GM21619 (cell line): ENCODE measurements around the gene KANSL1L.
"Not testable (repeated sequence)": the region's sequence is repeated elsewhere in the genome, so short reads cannot be mapped to it uniquely, and the experiment has no call there.

Experiments
- ATAC-seq: cut with Tn5 transposase; IDR thresholded peaks from one replicate; pipeline ENCODE4 v1.9.1; 2021; ENCODE audit not compliant: unreplicated experiment

The KANSL1L gene, protein sequence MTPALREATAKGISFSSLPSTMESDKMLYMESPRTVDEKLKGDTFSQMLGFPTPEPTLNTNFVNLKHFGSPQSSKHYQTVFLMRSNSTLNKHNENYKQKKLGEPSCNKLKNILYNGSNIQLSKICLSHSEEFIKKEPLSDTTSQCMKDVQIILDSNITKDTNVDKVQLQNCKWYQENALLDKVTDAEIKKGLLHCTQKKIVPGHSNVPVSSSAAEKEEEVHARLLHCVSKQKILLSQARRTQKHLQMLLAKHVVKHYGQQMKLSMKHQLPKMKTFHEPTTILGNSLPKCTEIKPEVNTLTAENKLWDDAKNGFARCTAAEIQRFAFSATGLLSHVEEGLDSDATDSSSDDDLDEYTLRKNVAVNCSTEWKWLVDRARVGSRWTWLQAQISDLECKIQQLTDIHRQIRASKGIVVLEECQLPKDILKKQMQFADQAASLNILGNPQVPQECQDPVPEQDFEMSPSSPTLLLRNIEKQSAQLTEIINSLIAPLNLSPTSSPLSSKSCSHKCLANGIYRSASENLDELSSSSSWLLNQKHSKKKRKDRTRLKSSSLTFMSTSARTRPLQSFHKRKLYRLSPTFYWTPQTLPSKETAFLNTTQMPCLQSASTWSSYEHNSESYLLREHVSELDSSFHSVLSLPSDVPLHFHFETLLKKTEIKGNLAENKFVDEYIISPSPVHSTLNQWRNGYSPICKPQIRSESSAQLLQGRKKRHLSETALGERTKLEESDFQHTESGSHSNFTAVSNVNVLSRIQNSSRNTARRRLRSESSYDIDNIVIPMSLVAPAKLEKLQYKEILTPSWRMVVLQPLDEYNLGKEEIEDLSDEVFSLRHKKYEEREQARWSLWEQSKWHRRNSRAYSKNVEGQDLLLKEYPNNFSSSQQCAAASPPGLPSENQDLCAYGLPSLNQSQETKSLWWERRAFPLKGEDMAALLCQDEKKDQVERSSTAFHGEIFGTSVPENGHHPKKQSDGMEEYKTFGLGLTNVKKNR

DNA sequence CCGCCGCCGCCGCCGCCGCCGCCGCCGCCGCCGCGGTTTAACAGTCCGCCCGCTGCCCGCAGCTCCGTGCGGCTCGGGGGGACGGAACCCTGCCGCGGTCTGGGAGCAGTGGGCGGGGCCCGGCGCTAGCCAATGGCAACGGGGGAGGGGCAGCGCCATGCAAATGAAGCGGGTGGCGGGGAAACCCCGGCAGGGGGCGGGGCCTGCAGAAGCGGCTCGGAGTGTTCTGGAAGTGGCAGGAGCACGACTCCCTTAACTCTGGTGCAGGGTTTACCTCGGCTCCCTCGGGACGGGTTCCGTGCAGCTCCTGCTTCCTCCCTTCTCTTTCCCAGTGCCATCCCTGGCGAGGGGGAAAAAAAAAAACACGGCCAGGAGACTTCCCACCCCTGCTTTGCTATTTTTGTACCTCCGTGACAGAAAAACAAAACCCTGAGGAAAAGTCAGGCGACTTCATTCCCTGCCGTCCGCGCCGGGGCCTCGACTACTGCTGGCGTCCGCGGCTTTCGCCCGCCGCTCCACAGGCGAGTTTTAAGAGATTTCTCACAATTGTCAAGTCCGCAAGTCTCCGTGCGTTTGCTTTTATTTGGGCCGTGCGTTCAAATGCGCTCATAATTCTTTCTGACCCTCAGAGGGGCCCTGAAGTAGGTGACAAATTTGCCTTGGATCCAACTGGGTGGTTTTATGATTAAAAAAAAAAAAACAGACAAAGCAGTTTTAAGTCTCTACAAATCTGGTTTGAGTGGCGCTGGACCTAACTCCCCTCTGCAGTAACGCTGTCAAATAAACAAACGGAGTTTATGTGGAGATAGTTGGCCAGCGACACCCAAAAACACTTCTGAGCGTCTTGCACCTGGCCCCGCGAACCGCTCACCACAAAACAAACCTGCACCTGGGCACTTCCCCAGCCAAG is at the start of gene KANSL1L:
TSS of gene KANSL1L (minus strand) at position 101 of the 910 bp plus-strand sequence. CDS start 16,827 bp downstream, outside the sequence.
- peak; percentile 66 for ATAC-seq

DNA sequence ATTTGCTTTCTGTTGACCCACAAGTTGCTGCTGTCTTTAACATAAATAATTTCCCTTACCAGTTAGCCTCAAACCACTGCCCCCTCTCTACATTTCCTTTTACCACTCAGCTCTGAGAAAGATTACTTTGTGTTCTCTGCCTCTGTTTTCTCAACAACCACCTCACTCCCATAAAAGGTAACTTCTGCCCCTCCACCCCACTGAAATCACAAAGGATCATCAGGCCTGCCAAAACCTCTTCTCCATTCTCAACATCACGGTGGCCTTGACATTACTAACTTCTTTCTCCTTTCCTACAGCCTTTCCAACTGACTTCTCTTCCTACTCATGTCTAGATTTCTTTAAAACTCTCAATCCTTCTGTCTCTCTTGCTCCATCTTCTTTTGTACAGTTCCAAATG is 43.9 kb upstream of the KANSL1L start:
- ATAC-seq, result no peak

DNA sequence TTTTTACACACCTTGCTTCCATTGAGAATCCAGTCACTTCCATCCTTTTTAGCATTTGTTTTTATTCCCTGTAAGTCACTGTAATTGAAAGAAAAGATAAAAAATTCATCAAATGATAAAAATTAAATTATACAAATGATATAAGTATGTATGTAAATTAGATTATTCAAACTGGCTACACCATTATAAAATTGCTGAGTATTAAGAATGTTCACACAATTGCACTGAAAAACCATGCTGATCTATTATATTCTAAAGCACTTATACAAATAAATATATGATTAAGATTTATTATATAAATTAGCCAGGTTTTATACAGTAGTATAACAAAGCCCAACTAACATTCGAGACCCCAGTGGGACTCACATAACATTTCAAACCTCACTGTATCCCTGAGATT is 39.0 kb upstream of the KANSL1L start:
- no peak for ATAC-seq

DNA sequence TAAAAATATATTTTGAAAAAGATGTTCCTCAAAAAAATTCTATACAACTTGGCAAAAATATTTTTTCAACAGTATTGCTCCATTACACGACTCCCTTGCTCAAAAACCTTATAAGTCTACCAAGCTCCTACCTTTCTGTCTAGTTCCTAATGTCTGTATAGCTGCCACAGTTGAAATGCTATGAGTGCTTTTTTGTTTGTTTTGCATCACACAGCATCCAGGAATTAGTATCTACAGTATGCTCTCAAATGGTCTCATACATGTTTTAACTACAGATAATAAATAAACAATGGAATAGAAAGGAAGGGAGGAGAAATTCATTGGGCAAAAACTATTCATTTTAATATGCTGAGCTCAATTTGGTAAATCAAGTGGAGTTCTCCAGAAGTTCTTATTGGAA is 36.7 kb upstream of the KANSL1L start:
- ATAC-seq, result no peak

DNA sequence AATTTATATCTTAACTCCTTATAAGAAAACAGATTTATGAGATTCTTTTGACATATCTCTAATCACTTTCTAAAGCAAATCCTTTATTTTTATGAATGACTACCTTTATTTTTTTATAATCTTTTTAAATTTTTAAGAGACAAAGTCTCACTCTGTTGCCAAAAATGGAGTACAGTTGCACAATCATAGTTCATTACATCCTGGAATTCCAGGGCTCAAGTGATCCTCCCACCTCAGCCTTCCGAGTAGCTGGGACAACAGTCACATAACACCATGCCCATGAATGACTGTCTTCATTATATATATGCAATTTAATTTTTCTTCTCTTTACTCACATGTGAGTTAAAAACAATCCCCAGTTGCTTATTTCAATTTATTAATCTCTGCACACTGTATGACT is 32.3 kb upstream of the KANSL1L start:
- ATAC-seq, result no peak

DNA sequence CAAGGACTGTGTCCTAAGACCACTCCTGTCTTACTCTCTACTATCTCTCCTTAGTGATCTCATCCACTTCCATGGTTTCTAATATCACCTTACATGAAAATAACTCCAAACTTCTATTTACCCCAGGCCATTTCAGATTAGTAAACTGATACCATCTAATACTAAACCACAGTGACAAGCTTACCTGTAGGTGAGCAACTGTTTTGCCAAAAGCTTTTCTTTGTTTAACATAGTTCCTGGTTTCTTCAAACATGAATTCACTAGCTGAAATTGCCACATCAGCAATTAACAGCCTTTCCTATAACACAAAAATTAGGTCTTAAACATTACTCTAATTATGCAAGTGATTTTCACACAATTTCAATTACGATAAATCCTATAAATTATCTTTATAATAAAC is 31.9 kb upstream of the KANSL1L start:
- ATAC-seq, result no peak

DNA sequence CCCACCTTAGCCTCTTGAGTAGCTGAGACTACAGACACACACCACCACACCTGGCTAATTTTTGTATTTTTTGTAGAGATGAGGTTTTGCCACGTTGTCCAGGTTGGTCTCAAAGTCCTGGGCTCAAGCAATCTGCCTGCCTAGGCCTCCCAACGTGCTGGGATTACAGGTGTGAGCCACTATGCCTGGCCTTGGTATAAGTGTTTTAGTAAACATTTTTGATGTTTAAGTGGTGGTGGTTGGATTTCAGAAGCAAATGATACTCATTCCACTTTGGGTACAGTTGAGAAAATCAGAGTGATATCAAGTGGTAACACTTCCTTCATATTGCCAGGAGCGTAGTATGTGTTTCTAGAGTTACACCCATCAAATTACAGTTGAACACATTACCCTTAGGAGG is 28.6 kb upstream of the KANSL1L start:
- ATAC-seq, result no peak

DNA sequence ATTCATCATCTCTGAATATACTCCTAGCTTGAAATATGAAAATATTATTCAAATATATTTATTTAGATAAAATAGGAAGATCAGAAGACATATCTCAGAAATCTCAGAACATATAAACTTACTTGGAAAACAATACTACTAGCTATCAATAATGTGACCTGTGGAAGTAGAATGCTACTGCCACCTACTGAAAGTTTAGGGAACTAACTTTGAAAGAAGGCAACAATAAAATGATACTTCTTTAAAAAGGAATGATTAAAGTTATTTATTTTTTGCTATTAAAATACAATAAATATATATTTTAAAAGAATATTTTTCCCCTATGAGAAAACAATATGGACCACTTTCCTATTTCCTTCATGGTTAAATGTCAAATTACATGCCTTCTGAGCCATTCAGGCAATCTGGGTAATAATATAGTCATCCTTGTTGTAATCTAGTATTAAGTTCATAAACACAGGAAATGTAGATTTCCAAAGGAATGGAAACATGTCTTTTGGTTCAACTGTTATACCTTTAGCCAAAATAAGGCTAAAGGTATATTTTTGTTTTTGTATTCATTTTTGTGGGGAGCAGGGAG is 28.1 kb upstream of the KANSL1L start:
- ATAC-seq, result peak; percentile 36

DNA sequence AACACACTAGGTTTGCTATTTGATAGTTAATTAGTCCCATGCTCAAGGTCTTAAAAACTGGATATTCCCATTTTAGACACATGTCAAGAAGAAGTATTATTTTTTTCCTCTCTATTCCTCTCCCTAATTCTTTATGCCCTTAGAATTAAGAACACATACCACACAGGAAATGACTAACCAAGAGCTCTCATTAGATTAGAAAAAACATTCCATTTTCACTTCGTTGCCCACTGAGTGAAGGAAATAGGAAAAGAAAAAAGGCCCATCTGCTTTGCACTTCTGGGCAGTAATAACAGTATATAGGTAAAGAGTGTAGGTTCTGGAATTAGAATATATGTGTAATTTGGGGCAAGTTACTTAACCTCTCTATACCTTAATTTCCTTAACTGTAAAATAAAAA is 27.1 kb upstream of the KANSL1L start:
- ATAC-seq, result no peak

DNA sequence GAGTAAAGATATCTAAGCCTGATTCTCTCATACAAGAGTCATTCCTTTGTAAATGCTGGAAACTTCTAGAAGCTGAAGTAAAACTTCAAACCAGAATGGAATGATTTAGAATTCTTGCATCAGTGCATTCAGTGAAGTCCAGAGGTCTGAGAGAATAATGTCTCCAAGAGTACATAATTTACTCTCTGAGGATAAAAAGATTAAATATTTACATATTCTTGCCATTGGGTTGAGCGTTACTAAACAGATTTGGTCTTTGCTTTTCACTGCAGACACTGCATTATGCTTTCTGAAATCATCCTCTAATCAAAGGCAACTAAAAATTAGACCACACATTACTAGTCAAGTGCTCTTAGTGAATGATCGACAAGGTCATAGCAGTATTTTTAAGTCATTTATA is 26.5 kb upstream of the KANSL1L start:
- ATAC-seq, result no peak

DNA sequence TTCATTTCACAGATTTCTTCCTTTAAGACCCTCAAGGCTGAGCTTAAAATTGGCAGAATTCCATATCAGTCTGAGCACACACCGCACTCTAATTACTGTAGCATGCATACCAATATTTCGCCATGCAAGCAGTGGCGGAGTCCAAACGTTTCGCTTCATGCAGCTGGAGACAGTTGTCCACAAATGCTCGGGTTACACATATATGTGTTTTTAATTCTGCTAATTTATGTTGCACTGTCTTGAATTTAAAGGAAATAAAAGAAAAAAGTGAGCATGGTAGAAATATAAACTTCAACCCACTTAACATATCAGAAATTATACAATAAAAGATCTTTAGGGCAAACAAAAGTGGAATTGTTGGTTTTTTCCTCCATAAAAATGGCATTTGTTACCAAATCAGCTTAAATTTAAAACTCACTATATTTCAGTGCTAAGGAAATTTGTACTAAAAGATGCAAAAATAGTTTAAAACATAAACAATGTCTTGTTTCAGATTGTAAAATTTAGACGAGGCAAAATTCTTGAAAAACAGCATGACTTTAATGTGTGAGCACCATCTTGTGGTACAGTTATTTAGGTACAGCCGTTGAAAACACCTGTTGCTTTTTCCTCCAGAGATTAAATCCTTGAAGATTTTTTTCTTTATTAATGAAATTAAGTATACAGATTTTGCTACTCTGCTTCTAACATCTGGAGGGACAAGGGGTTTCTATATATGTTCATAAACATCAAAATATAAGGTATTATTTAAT is 24.1 kb upstream of the KANSL1L start:
- ATAC-seq, result peak; percentile 52

DNA sequence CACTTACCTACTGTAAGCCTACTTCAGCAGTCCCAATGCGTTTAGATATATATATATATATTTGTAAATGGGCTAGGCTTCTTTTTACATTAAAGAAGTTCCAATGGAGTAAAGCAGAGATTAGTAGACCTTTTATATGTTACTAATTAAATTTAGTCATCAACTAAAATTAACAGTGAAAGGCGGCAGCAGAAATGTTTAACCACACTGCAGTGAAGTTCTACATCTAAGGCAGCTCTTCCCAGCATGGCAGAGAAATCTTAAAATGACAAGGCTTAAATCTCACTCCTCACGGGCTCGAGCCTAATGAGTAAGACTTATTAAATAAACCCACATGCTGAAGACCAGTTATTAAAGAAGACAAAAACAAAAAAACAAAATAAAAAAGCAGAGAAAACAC is 19.1 kb upstream of the KANSL1L start:
- ATAC-seq, result peak; percentile 59

DNA sequence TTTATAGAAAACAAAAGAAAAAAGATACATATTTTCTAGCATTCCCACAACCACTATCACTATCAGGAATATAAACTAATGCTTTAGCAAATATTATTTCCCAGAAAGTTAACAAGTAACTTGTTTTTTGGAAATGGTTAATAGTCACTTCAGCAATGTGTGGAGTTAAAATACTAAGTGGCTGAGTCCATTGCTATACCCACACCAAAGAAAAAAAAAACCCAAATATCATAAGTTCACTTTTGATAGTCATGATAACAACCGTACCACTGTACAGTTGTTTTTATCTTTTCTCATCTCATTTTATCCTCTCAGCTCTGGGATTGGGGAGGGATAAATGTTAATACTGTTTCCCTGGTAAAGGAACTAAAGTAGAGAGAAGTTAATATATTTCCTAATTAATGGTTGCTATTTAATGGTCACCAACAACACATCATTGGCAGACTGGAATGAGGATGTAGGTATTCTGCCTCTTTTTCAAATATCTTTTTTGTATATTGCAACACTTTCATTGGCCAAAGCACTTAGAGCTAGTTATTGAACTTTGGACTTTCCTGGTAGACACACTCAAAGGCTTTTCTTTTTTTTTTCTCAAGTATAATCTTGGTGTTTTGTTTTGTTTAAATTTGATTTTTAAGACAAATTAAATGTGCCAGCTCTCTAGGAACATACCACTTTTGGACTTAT is 18.4 kb upstream of the KANSL1L start:
- no peak for ATAC-seq

DNA sequence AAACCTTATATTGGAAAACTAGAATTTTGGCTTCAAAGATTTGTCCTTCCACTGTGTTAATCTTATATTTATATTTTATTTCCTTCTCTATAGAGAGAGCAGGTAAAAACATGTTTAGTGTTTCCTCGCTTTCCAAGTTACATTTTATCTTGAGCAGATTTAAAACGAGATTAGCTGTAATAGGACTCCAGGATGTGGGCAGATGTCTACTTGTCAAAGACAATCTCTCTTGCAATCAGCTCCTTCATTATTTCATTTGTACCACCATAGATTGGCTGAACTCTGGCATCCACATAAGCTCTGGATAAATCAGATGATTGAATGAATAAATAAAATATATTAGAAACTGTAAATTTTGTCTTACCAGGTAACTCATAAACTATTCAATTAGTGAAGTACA is 17.5 kb upstream of the KANSL1L start:
- ATAC-seq, result no peak

DNA sequence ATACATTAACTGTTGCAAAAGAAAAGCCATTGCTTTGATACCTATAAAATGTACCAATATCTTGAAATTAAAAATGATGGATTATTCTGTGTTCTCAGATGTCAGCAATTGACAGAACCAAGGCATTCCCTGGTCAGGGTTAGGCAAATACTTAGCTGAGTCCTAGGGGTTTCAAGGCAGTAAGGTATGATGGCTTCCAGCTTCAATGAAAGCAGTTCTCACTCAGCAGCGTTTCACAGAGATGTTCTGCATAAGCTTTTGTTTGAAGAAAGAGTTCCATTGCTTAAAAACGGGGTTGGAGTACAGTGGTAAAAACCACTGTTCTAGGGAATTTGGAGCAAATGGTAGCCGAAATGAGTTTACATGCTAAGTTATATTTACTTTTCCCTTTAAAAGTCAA is 17.0 kb upstream of the KANSL1L start:
- ATAC-seq, result no peak

DNA sequence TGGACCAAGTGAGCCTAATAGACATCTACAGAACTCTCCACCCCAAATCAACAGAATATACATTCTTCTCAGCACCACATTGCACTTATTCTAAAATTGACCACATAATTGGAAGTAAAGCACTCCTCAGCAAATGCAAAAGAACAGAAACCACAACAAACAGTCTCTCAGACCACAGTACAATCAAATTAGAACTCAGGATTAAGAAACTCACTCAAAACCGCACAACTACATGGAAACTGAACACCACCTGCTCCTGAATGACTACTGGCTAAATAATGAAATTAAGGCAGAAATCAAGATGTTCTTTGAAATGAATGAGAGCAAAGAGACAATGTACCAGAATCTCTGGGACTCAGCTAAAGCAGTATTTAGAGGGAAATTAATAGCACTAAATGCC is 12.7 kb upstream of the KANSL1L start:
- ATAC-seq, result not testable (repeated sequence)

DNA sequence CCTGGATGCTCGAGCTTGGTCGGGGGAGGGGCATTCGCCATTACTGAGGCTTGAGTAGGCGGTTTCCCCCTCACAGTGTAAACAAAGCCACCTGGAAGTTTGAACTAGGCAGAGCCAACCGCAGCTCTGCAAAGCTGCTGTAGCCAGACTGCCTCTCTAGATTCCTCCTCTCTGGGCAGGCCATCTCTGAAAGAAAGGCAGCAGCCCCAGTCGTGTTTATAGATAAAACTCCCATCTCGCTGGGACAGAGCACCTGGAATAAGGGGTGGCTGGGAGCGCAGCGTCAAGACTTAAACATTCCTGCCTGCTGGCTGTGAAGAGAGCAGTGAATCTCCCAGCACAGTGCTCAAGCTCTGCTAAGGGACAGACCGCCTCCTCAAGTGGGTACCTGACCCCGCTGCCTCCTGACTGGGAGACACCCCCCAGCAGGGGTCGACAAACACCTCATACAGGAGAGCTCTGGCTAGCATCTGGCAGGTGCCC is 10.4 kb upstream of the KANSL1L start:
- not testable (repeated sequence) for ATAC-seq

DNA sequence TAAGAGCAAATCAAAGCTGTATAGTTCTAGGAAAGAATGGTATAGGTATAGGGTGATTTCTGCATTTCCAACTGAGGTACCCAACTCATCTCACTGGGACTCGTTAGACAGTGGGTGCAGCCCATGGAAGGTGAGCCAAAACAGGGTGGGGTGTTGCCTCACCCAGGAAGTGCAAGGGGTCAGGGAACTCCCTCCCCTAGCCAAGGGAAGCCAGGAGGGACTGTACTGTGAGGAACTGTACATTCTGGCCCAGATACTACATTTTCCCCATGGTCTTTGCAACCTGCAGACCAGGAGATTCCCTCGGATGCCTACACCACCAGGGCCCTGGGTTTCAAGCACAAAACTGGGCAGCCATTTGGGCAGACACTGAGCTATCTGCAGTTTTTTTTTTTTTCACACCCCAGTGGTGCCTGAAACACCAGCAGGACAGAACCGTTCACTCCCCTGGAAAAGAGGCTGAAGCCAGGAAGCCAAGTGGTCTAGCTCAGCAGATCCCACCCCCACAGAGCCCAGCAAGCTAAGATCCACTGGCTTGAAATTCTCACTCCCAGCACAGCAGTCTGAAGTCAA is 9.9 kb upstream of the KANSL1L start:
- ATAC-seq, result not testable (repeated sequence)

DNA sequence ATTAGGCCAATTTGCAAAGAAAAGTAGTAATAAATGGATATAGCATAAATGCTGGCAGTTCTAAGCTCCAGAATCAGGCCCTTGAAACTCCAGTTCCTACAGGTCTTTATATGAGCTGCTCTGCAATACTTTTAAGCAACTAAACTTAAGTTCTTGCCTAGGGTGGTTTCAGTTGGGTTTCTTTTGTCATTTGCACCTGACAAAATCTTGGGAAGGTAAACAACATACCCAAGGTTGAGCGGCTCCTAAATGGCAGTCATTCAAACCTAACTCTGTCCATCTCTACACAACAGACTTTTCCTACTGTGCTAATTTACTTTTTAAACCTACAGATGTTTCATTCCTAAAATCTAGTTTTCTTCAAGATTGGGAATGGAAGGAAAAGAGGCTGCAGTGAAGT is 9.3 kb upstream of the KANSL1L start:
- ATAC-seq, result no peak
